GM23248 (cell line): ENCODE results near the gene HMGN3. TPM values are rescaled to one million over a fixed set of nuclear protein-coding genes. Genes with fewer than 3 reads are reported as not detected.

Source experiments
- DNase-seq: peaks from one replicate; pipeline ENCODE4 v3.0.0-alpha.2; 2015
- H2AFZ ChIP-seq: fragments of 200-600 bp; sonication (generic); 2 replicates; pipeline ENCODE4 v1.6.1; 2016; ENCODE audit warnings: antibody characterized with exemption
- H3F3A ChIP-seq: fragments of 200-600 bp; sonication (generic); 2 replicates; pipeline ENCODE4 v1.6.1; 2016; ENCODE audit warnings: mild to moderate bottlenecking, antibody characterized with exemption, mixed run types; ENCODE audit not compliant: insufficient read depth
- H3K27ac ChIP-seq: fragments of 200-600 bp; sonication (generic); 2 replicates; pipeline ENCODE4 v1.5.1; 2016; ENCODE audit warnings: mild to moderate bottlenecking
- H3K27me3 ChIP-seq: fragments of 200-600 bp; sonication (generic); replicated peaks from 2 replicates; pipeline ENCODE4 v1.6.1; 2016; ENCODE audit warnings: mild to moderate bottlenecking; ENCODE audit not compliant: insufficient read depth
- H3K36me3 ChIP-seq: fragments of 200-600 bp; sonication (generic); 2 replicates; pipeline ENCODE4 v1.6.1; 2016; ENCODE audit warnings: low read depth, mild to moderate bottlenecking
- H3K4me1 ChIP-seq: fragments of 200-600 bp; sonication (generic); 2 replicates; pipeline ENCODE4 v1.6.1; 2016; ENCODE audit warnings: mild to moderate bottlenecking; ENCODE audit not compliant: insufficient read depth
- H3K4me2 ChIP-seq: fragments of 200-600 bp; sonication (generic); one replicate; pipeline ENCODE4 v1.6.1; 2016; ENCODE audit warnings: mild to moderate bottlenecking; ENCODE audit not compliant: unreplicated experiment
- H3K4me3 ChIP-seq: fragments of 200-600 bp; sonication (generic); 2 replicates; pipeline ENCODE4 v1.5.1; 2016; ENCODE audit warnings: mild to moderate bottlenecking
- H3K79me2 ChIP-seq: fragments of 200-600 bp; sonication (generic); 2 replicates; pipeline ENCODE4 v1.6.1; 2016; ENCODE audit warnings: mild to moderate bottlenecking; ENCODE audit not compliant: insufficient read depth
- H3K9ac ChIP-seq: fragments of 200-600 bp; sonication (generic); 2 replicates; pipeline ENCODE4 v1.6.1; 2016; ENCODE audit warnings: mild to moderate bottlenecking
- H3K9me2 ChIP-seq: fragments of 200-600 bp; sonication (generic); 2 replicates; pipeline ENCODE4 v1.6.1; 2016; ENCODE audit warnings: mixed run types, mild to moderate bottlenecking, moderate library complexity; ENCODE audit not compliant: insufficient read depth
- H3K9me3 ChIP-seq: fragments of 200-600 bp; sonication (generic); one replicate; pipeline ENCODE4 v1.6.1; 2017; ENCODE audit warnings: low read depth
- H4K20me1 ChIP-seq: fragments of 200-600 bp; sonication (generic); 2 replicates; pipeline ENCODE4 v1.6.0; 2016; ENCODE audit not compliant: insufficient read depth
- EZH2 ChIP-seq: fragments of 200-600 bp; sonication (generic); IDR thresholded peaks from 2 replicates; pipeline ENCODE4 v1.6.1; 2018; ENCODE audit warnings: antibody characterized with exemption, mild to moderate bottlenecking; ENCODE audit not compliant: insufficient read depth, poor library complexity, severe bottlenecking
- EZH2phosphoT487 ChIP-seq: fragments of 200-600 bp; sonication (generic); IDR thresholded peaks from 2 replicates; pipeline ENCODE4 v1.6.1; 2018; ENCODE audit warnings: antibody characterized with exemption, moderate library complexity, mild to moderate bottlenecking, low read depth; ENCODE audit not compliant: insufficient read depth
- WGBS, 2 experiments: methylation state at CpG; one replicate each; pipeline ENCODE4 v1.1.6; 2015 to 2017; ENCODE audit warnings: low lambda C conversion rate in 2 of 2, low coverage in 1 of 2; ENCODE audit errors: missing lambda C conversion rate in 2 of 2; 5-methylcytosine and 5-hydroxymethylcytosine counted together
- in situ Hi-C: fragments of 300-500 bp; cut with MboI; formaldehyde crosslinking; loops from 2 replicates; pipeline ENCODE4 v1.15.0; 2020
- polyA plus RNA-seq: library from polyadenylated mRNA; unstranded; fragments of >200 nt; fragmentation: Nextera tagmentation; extraction: Ambion mirVana; gene quantifications from 2 replicates; pipeline ENCODE4 v1.2.1, GENCODE V29; 2016
- total RNA-seq: library from RNA; depleted of rRNA; stranded (reverse); fragments of >200 nt; shearing (Covaris generic); gene quantifications from 2 replicates; pipeline ENCODE4 v1.2.3, GENCODE V29; 2014

The HMGN3 gene
- total and polyA plus RNA-seq, 2 experiments from 2014 or later = 17.6 to 84.4 TPM

DNA sequence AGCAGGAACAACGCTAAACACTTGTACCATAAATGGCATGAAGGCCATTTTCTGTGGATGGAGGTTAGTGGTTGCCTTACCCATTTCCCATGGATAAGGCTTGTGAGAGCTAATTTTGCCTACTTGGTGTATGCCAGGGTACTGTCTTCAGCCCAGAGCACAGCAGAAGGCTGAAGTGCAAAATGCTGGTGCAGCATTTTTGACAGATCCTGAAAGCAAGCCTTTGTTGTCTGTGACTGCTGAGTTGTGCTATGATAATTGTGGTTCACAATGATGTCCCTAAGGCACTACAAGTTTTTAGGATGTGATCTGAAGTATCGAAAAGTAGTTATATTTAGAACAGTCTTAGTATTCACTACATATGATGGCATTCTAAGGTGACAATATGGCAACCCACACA is 14.7 kb upstream of the HMGN3 start:
- 80 to 85% methylated on average over 2 of the region's 2 CpGs for WGBS, 2 experiments
- H3K4me3 ChIP-seq = no peak overlapping the region
- in situ Hi-C loops = no loop called here
- H3K9ac ChIP-seq = no peak overlapping the region
- H3K4me2 ChIP-seq = no peak overlapping the region
- no peak overlapping the region for H3K27ac ChIP-seq
- no peaks in the 10 kb centered on the region for H3K9me2 ChIP-seq
- H3F3A ChIP-seq = no peaks in the 10 kb centered on the region
- H4K20me1 ChIP-seq = no peaks in the 10 kb centered on the region
- DNase-seq = no peak
- H3K79me2 ChIP-seq = no peaks in the 10 kb centered on the region
- H3K27me3 ChIP-seq = no peaks in the 10 kb centered on the region
- no peaks in the 10 kb centered on the region for H3K36me3 ChIP-seq
- H2AFZ ChIP-seq = no peak overlapping the region
- no peak for TF ChIP-seq EZH2
- no peak for TF ChIP-seq EZH2phosphoT487
- no peaks in the 10 kb centered on the region for H3K9me3 ChIP-seq
- H3K4me1 ChIP-seq = no peaks in the 10 kb centered on the region

- Histone ChIP-seq H3K27me3 (no peaks in the 10 kb centered on the region), H3K9ac (no peak overlapping the region), H3F3A (no peaks in the 10 kb centered on the region), H4K20me1 (no peaks in the 10 kb centered on the region), H3K27ac (no peak overlapping the region), H3K4me1 (no peaks in the 10 kb centered on the region), H3K79me2 (no peaks in the 10 kb centered on the region), H3K9me2 (no peaks in the 10 kb centered on the region), H3K36me3 (no peaks in the 10 kb centered on the region), H2AFZ (no peak overlapping the region), H3K4me2 (no peak overlapping the region), H3K4me3 (no peak overlapping the region), H3K9me3 (no peaks in the 10 kb centered on the region)
- no peak for DNase-seq
- in situ Hi-C loops = no loop called here
- TF ChIP-seq EZH2 (no peak), EZH2phosphoT487 (no peak)
Observed at GRCh38 chr6:79246891-79247290, 12.4 kb upstream of the HMGN3 start.

GRCh38 chr6:79241228-79241627 is 6.7 kb upstream of the HMGN3 start:
- Histone ChIP-seq H3K9me2 (no peaks in the 10 kb centered on the region), H3K36me3 (no peaks in the 10 kb centered on the region), H3K9me3 (no peaks in the 10 kb centered on the region), H4K20me1 (no peaks in the 10 kb centered on the region), H3K4me1 (no peaks in the 10 kb centered on the region; the same call in 1 of the 2 replicates), H3K79me2 (no peaks in the 10 kb centered on the region), H3F3A (no peaks in the 10 kb centered on the region), H3K9ac (no peak overlapping the region), H3K27ac (no peak overlapping the region), H3K27me3 (no peaks in the 10 kb centered on the region), H3K4me3 (no peak overlapping the region), H2AFZ (no peak overlapping the region), H3K4me2 (no peak overlapping the region)
- TF ChIP-seq EZH2phosphoT487 (no peak), EZH2 (no peak)
- no peak for DNase-seq
- WGBS, 2 experiments = 4 to 11% methylated on average over 2 of the region's 2 CpGs
- in situ Hi-C loops = no loop called here

GRCh38 chr6:79240509-79240908 is 6.0 kb upstream of the HMGN3 start:
- no peak for TF ChIP-seq EZH2phosphoT487
- TF ChIP-seq EZH2 = no peak
- in situ Hi-C loops = no loop called here

DNA sequence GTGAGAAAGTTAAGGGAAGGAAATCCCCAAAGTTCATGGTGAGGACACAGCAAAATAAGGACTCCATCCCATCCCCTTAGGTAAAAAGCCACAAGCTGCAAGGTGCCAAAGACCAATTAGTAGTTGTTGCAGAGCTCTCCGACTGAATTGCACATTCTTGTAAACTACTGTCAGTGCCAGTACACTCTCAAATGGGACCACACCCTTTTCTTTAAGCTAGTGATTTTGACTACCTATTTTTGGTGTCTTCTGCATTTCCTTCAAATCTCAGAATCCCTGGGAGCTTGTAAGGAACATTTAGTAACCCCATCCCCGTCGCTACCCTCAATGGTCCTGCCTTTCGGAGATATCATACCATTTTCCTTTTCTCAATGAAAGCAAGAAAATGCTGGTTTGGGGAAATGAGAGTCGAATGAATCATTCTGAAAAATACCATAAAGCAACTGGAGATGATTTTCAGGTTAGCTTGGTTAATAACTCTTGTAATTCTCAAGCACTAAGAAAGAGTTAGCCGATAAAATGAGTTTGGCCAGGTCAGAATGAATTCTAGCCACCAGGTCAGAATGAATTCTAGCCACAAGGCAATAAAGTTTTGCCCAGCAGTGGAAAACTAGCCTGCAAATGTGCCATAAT is 5.2 kb upstream of the HMGN3 start:
- H3K4me2 ChIP-seq = no peak overlapping the region
- no peaks in the 10 kb centered on the region for H4K20me1 ChIP-seq
- no peak overlapping the region for H3K27ac ChIP-seq
- no peaks in the 10 kb centered on the region; the same call in 1 of the 2 replicates for H3K4me1 ChIP-seq
- H3F3A ChIP-seq = 0 out of 2 replicates have a peak, but pooled peaks cover 5% of the 10 kb centered on the region
- H3K9ac ChIP-seq = no peak overlapping the region
- TF ChIP-seq EZH2 (no peak), EZH2phosphoT487 (no peak)
- H2AFZ ChIP-seq = no peak overlapping the region
- no peaks in the 10 kb centered on the region for H3K36me3 ChIP-seq
- H3K79me2 ChIP-seq = no peaks in the 10 kb centered on the region
- WGBS, 2 experiments = 80 to 81% methylated on average over 6 of the region's 6 CpGs
- H3K27me3 ChIP-seq = no peaks in the 10 kb centered on the region
- peak; percentile 15 for DNase-seq
- H3K9me2 ChIP-seq = no peaks in the 10 kb centered on the region
- no peak overlapping the region for H3K4me3 ChIP-seq
- H3K9me3 ChIP-seq = no peaks in the 10 kb centered on the region
- in situ Hi-C loops = no loop called here

More at GRCh38 chr6:79240509-79240908, 6.0 kb upstream of the HMGN3 start:
- H3K27ac ChIP-seq = no peak overlapping the region
- no peaks in the 10 kb centered on the region for H3K9me3 ChIP-seq
- no peaks in the 10 kb centered on the region for H3K27me3 ChIP-seq
- H3K4me3 ChIP-seq = no peak overlapping the region
- no peak overlapping the region for H3K4me2 ChIP-seq
- no peak for DNase-seq
- H4K20me1 ChIP-seq = no peaks in the 10 kb centered on the region
- no peak overlapping the region for H3K9ac ChIP-seq
- no peaks in the 10 kb centered on the region for H3K79me2 ChIP-seq
- H3K36me3 ChIP-seq = no peaks in the 10 kb centered on the region
- WGBS, 2 experiments = 74 to 75% methylated on average over 1 of the region's 1 CpG
- H2AFZ ChIP-seq = no peak overlapping the region
- no peaks in the 10 kb centered on the region; the same call in 1 of the 2 replicates for H3K4me1 ChIP-seq
- no peaks in the 10 kb centered on the region for H3K9me2 ChIP-seq
- no peaks in the 10 kb centered on the region for H3F3A ChIP-seq
